H1 (cell line): ENCODE measurements around the gene ADGRL3. TPM values are rescaled to one million over a fixed set of nuclear protein-coding genes. Genes with fewer than 3 reads are reported as not detected.

Experiments
- BRCA1 ChIP-seq: IDR thresholded peaks from 2 replicates; pipeline ENCODE4 v1.6.1; 2012; ENCODE audit warnings: low read depth, low read length, improper control_type of control experiment
- CEBPB ChIP-seq: IDR thresholded peaks from 2 replicates; pipeline ENCODE4 v1.6.1; 2012; ENCODE audit warnings: low read depth, low read length
- EZH2 ChIP-seq: fragments of 200-600 bp; sonication (generic); IDR thresholded peaks from 2 replicates; pipeline ENCODE4 v1.7.1; 2012; ENCODE audit warnings: low read depth, mild to moderate bottlenecking, moderate library complexity, low read length, inconsistent platforms; ENCODE audit not compliant: severe bottlenecking
- HDAC6 ChIP-seq: IDR thresholded peaks from one replicate; pipeline ENCODE4 v1.7.1; 2012; ENCODE audit warnings: low read depth, mild to moderate bottlenecking, inconsistent platforms, low read length, moderate library complexity
- KDM4A ChIP-seq: IDR thresholded peaks from one replicate; pipeline ENCODE4 v1.7.1; 2012; ENCODE audit warnings: low read depth, mild to moderate bottlenecking, moderate library complexity, low read length, inconsistent platforms; ENCODE audit not compliant: severe bottlenecking
- POLR2A ChIP-seq, 2 experiments: IDR thresholded peaks; 1 replicate in 1 of 2; 2 replicates in 1 of 2; pipeline ENCODE4 v1.6.1; 2011; ENCODE audit warnings: low read depth in 2 of 2, low read length in 2 of 2, mild to moderate bottlenecking in 2 of 2; ENCODE audit errors: control extremely low read depth in 1 of 2
- RBBP5 ChIP-seq: IDR thresholded peaks from 2 replicates; pipeline ENCODE4 v1.7.1; 2012; ENCODE audit warnings: low read depth, mild to moderate bottlenecking, inconsistent platforms, low read length, moderate library complexity, borderline replicate concordance
- TAF1 ChIP-seq: IDR thresholded peaks from 2 replicates; pipeline ENCODE4 v1.6.1; 2011; ENCODE audit warnings: mild to moderate bottlenecking, low read depth, low read length
- polyA plus RNA-seq, 7 experiments: library from polyadenylated mRNA; depleted of rRNA in 3 of 7; stranded (reverse) in 5 of 7; unstranded in 2 of 7; fragments of >200 nt in 5 of 7; fragments of 200-250 nt in 2 of 7; gene quantifications; 1 replicate in 5 of 7; 2 replicates in 1 of 7; 4 replicates in 1 of 7; pipeline versions ENCODE4 v1.2.1 to v1.2.3, GENCODE V29; 2011 to 2013; ENCODE audit warnings: missing spikeins in 2 of 7, mixed read lengths in 2 of 7
- total RNA-seq: library from RNA; stranded (reverse); fragmentation: NEBNext Ultra II Directional; extraction: Animal tissue kit (Norgen Biotek cat#: 25700); gene quantifications from 2 replicates; pipeline ENCODE4 v1.2.1, GENCODE V29; 2021

Gene ADGRL3
- total and polyA plus RNA-seq, 2 of the 8 experiments (the other 6 are each of a cell fraction or from before 2014, with no cell fraction given): 6.6 to 13.0 TPM

DNA sequence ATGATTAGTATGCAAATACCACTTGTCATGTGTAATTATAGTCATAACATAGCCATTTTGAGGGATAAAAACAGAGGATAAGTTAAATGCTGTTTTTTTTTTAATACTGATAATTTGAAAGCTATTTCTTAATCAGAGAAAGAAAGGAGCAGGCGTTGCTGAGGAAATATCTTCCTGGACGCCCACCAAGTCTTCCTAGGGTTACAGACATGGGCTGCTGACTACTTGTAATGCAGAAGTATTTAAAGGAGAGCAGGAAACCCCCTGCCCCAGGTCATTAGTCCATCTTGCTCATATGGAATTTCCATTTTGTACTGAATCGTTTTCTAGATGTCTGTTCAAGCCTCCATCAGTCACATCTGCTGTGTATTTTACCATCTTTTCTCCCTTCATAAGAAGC lies 176.2 kb downstream of the ADGRL3 start (continued):
- TF ChIP-seq HDAC6 (no peak), TAF1 (no peak), KDM4A (no peak), BRCA1 (no peak), CEBPB (no peak), RBBP5 (no peak), EZH2 (no peak), POLR2A (IDR thresholded peaks at IDR 0.05; ENCODE audit: control extremely low read depth in 1 of 2, low read depth in 2 of 2, low read length in 2 of 2) (no peak)
